GM18858 (cell line): ENCODE data around the gene EBP.
A peak's percentile ranks its signal among the peaks of the same experiment; 100 is the strongest.

Experiments used
- ATAC-seq: cut with Tn5 transposase; IDR thresholded peaks from one replicate; pipeline ENCODE4 v1.9.1; 2021; ENCODE audit not compliant: unreplicated experiment

Gene EBP

GRCh38 chrX:48574270-48575266, 53.0 kb downstream of the EBP start, which contains the start of gene RBM3:
Gene RBM3 (plus strand): TSS chrX:48574484. CDS start chrX:48575181, 697 bp downstream.
- peak; percentile 55 for ATAC-seq

- ATAC-seq: no peak
These were observed 54.0 kb downstream of the EBP start for GRCh38 chrX:48575642-48576041.

DNA sequence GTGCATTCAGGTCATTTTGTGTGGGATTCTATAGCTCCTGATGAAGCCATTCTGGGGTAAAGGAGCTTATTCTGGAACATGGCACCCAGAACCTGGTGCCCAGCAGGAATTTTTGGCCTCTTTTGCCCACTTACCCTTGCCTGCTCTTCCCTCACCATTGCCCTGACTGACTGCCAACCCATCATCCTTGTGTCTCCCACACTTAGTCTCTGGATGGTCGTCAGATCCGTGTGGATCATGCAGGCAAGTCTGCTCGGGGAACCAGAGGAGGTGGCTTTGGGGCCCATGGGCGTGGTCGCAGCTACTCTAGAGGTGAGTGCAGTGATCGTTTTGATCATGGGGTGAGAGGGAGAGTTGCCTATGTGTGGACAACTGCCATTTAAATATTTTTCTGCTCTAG, 54.5 kb downstream of the EBP start:
- no peak for ATAC-seq
